Thoracic aorta (tissue), 2 donors: ENCODE data around the gene CDC14B. TPM values are rescaled to one million over a fixed set of nuclear protein-coding genes. Genes with fewer than 3 reads are reported as not detected.

ENCODE experiments used
- ATAC-seq: fragments of 150-250 bp; one replicate; pipeline ENCODE4 v1.8.0; 2017; ENCODE audit warnings: low read depth; ENCODE audit not compliant: insufficient number of reproducible peaks, low FRiP score
- DNase-seq: peaks from one replicate; pipeline ENCODE4 v3.0.0-alpha.2; 2020; ENCODE audit warnings: low spot score
- H3K27ac ChIP-seq, 2 donors: fragments of 200-600 bp; sonication (generic); 1 replicate in 1 of 2; 2 replicates in 1 of 2; pipeline ENCODE4 v1.5.1; 2016; ENCODE audit warnings: mild to moderate bottlenecking in 2 of 2, moderate library complexity in 2 of 2
- H3K27me3 ChIP-seq: fragments of 200-600 bp; sonication (generic); replicated peaks from 2 replicates; pipeline ENCODE4 v1.6.0; 2016; ENCODE audit warnings: mild to moderate bottlenecking; ENCODE audit not compliant: insufficient read depth
- H3K36me3 ChIP-seq: fragments of 200-600 bp; sonication (generic); one replicate; pipeline ENCODE4 v1.5.1; 2016
- H3K4me1 ChIP-seq, 2 donors: fragments of 200-600 bp; sonication (generic); 1 replicate in 1 of 2; 2 replicates in 1 of 2; pipeline versions ENCODE4 v1.5.1 to v1.6.0; 2016; ENCODE audit warnings: low read depth in 2 of 2, mild to moderate bottlenecking in 1 of 2; ENCODE audit not compliant: control insufficient read depth in 1 of 2
- H3K4me3 ChIP-seq: fragments of 200-600 bp; sonication (generic); 2 replicates; pipeline ENCODE4 v1.5.1; 2016; ENCODE audit warnings: mild to moderate bottlenecking
- H3K9me3 ChIP-seq: fragments of 200-600 bp; sonication (generic); 2 replicates; pipeline ENCODE4 v1.5.1; 2016
- total RNA-seq, 2 donors: library from RNA; depleted of rRNA; stranded (reverse); fragments of >200 nt; gene quantifications; one replicate each; pipeline versions ENCODE4 v1.1.0 to v1.2.3, GENCODE V29; 2016
- TF ChIP-seq, protein P1 (sequence below): fragments of 200-600 bp; sonication (generic); IDR thresholded peaks from one replicate; pipeline ENCODE4 v1.5.1; 2019; ENCODE audit warnings: antibody characterized with exemption

Gene CDC14B
- total RNA-seq, 2 donors from 2014 or later: 25.7 to 39.5 TPM

- no peak for DNase-seq
- Histone ChIP-seq H3K27me3 (no peaks in the 10 kb centered on the region), H3K9me3 (no peaks in the 10 kb centered on the region), H3K36me3 (peaks cover 37% of the 10 kb centered on the region), H3K4me1 (peaks cover 43 to 76% of the 10 kb centered on the region in 2 donors), H3K4me3 (peak overlapping the region; percentile 39), H3K27ac (peak overlapping the region; percentile 85 to 94)
- TF ChIP-seq, protein P1, sequence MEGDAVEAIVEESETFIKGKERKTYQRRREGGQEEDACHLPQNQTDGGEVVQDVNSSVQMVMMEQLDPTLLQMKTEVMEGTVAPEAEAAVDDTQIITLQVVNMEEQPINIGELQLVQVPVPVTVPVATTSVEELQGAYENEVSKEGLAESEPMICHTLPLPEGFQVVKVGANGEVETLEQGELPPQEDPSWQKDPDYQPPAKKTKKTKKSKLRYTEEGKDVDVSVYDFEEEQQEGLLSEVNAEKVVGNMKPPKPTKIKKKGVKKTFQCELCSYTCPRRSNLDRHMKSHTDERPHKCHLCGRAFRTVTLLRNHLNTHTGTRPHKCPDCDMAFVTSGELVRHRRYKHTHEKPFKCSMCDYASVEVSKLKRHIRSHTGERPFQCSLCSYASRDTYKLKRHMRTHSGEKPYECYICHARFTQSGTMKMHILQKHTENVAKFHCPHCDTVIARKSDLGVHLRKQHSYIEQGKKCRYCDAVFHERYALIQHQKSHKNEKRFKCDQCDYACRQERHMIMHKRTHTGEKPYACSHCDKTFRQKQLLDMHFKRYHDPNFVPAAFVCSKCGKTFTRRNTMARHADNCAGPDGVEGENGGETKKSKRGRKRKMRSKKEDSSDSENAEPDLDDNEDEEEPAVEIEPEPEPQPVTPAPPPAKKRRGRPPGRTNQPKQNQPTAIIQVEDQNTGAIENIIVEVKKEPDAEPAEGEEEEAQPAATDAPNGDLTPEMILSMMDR: no peak
- ATAC-seq: peak; percentile 81
Observed at GRCh38 chr9:96486386-96487028, 133.1 kb downstream of the CDC14B start.

- Histone ChIP-seq H3K36me3 (peaks cover 31% of the 10 kb centered on the region), H3K9me3 (no peaks in the 10 kb centered on the region), H3K4me3 (no peak overlapping the region), H3K27me3 (no peaks in the 10 kb centered on the region), H3K27ac (peak overlapping the region; percentile 85 to 94), H3K4me1 (peaks cover 43 to 69% of the 10 kb centered on the region in 2 donors)
- ATAC-seq: no peak
- TF ChIP-seq, protein P1: no peak
- DNase-seq: no peak
Observed at GRCh38 chr9:96485280-96485679, 134.4 kb downstream of the CDC14B start.

DNA sequence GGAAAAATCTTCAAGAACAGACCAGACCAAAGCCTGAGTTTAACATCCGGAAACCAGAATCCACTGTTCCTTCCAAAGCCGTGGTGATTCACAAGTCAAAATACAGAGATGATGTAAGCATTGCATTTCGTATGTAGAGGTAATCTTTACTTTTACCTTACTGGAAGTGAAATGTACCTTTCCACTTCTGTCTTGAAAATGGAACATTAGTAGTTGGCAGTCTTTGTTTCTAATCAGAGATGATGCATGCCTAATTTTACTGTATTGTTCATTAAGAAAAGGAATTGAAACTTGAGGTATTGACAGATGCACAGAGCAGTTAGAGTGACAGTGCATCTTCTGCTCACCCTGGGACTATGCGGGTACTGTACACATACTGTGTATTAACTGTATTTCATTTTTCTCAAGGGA lies 135.1 kb downstream of the CDC14B start:
- TF ChIP-seq, protein P1: no peak
- H3K27ac ChIP-seq: peak overlapping the region; percentile 85 to 94
- no peaks in the 10 kb centered on the region for H3K9me3 ChIP-seq
- H3K4me1 ChIP-seq: peaks cover 43 to 69% of the 10 kb centered on the region in 2 donors
- no peak for DNase-seq
- H3K4me3 ChIP-seq: no peak overlapping the region
- peaks cover 24% of the 10 kb centered on the region for H3K36me3 ChIP-seq
- no peak for ATAC-seq
- no peaks in the 10 kb centered on the region for H3K27me3 ChIP-seq

DNA sequence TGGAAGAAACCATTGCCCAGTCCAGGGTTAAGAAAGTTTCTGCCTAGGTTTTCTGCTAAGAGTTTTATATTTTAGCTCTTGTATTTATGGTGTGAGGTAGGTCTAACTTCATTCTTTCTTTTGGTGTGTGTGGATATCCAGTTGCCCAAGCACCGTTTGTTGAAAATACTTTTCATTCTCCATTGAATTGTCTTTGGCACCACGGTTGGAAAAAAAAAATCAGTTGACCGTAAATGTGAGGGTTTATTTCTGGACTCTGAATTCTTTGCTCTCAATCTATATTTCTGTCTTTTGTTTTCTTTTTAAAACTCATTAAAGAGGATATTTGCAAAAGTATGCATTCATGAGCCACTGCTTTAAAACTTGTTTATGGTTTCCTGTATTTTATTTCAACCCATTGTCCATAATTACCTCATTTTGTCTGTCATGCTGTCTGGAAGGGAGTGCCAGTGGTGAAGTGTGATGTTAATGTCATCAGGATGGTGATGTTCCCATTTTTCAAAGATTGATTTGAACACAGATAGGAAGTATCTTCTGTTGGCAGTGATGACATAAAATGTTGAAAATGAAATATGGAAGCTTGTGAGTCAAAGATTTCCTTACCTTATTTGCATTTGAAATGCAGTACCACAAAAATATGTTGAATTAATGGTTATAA lies 135.8 kb downstream of the CDC14B start:
- Histone ChIP-seq H3K4me3 (peak overlapping the region; percentile 13), H3K27ac (peak overlapping the region; percentile 85 to 94), H3K4me1 (peaks cover 43 to 69% of the 10 kb centered on the region in 2 donors), H3K9me3 (no peaks in the 10 kb centered on the region), H3K36me3 (peaks cover 17% of the 10 kb centered on the region), H3K27me3 (no peaks in the 10 kb centered on the region)
- TF ChIP-seq, protein P1: no peak
- ATAC-seq (no peak), DNase-seq (no peak)

DNA sequence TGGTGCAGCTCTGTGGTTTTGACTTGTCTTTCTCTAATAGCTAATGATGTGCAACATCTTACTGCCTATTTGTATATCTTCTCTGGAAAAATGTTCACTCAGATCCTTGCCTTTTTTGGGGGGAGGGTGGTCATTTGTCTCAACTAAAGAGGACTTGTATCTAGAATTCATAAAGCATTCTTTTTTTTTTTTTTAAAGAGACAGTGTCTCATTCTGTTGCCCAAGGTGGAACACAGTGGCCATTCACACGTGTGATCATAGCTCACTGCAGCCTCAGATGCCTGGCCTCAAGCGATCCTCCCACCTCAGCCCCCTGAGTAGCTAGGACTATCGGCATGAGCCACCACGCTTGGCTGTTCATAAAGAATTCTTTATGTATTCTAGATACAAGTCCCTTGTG lies 136.4 kb downstream of the CDC14B start:
- no peak for DNase-seq
- no peaks in the 10 kb centered on the region for H3K9me3 ChIP-seq
- no peak overlapping the region for H3K4me3 ChIP-seq
- peaks cover 43 to 62% of the 10 kb centered on the region in 2 donors for H3K4me1 ChIP-seq
- TF ChIP-seq, protein P1: no peak
- peaks cover 11% of the 10 kb centered on the region for H3K36me3 ChIP-seq
- no peak for ATAC-seq
- peak overlapping the region; percentile 85 to 94 for H3K27ac ChIP-seq
- H3K27me3 ChIP-seq: no peaks in the 10 kb centered on the region
